B cell (primary cell): Measurements from ENCODE around the gene PPP1R16B. TPM values are rescaled to one million over a fixed set of nuclear protein-coding genes. Genes with fewer than 3 reads are reported as not detected.

ENCODE experiments used
- ATAC-seq: fragments of 200-7000 bp; cut with Tn5 transposase; one replicate; pipeline ENCODE4 v1.10.0; 2021; ENCODE audit warnings: low read depth, mild to moderate bottlenecking, moderate number of reproducible peaks, moderate library complexity
- CTCF ChIA-PET: fragments of 350-600 bp; sonication (Branson Sonifier 250); formaldehyde crosslinking; loops from one replicate; lab custom pipeline; 2021; ENCODE audit warnings: antibody characterized with exemption, inconsistent platforms; lab: Charles Lee
- POLR2A ChIA-PET: fragments of 350-600 bp; sonication (Branson Sonifier 250); formaldehyde crosslinking; loops from one replicate; lab custom pipeline; 2021; ENCODE audit warnings: antibody characterized with exemption; lab: Charles Lee
- DNase-seq: peaks from one replicate; pipeline ENCODE4 v3.0.0; 2013
- H2AFZ ChIP-seq: 2 replicates; pipeline ENCODE4 v1.6.1; 2012; ENCODE audit warnings: mild to moderate bottlenecking, low read depth, low read length; ENCODE audit not compliant: insufficient read depth, poor library complexity, severe bottlenecking
- H3K27ac ChIP-seq, 2 donors: 1 replicate in 1 of 2; 2 replicates in 1 of 2; pipeline ENCODE4 v1.5.1; 2012 to 2013; ENCODE audit warnings: low read length in 2 of 2, mild to moderate bottlenecking in 2 of 2, moderate library complexity in 1 of 2
- H3K27me3 ChIP-seq, 4 experiments: fragments of 200-600 bp in 1 of 4; sonication (generic) in 1 of 4; replicated peaks in 1 of 4; 1 replicate in 2 of 4; 2 replicates in 2 of 4; pipeline versions ENCODE4 v1.6.1 to v1.7.0; 2013 to 2016; ENCODE audit warnings: low read length in 3 of 4, mild to moderate bottlenecking in 2 of 4, mixed read lengths in 1 of 4, moderate library complexity in 1 of 4; ENCODE audit not compliant: insufficient read depth in 4 of 4, control insufficient read depth in 3 of 4; ENCODE audit errors: control extremely low read depth in 1 of 4
- H3K36me3 ChIP-seq, 2 experiments: replicated peaks in 1 of 2; 1 replicate in 1 of 2; 2 replicates in 1 of 2; pipeline versions ENCODE4 v1.6.1 to v1.7.1; 2013; ENCODE audit warnings: low read length in 1 of 2; ENCODE audit not compliant: insufficient read depth in 2 of 2, control insufficient read depth in 1 of 2; ENCODE audit errors: control extremely low read depth in 1 of 2, extremely low read depth in 1 of 2
- H3K4me1 ChIP-seq, 2 donors: fragments of 200-600 bp in 1 of 2; sonication (generic) in 1 of 2; 1 replicate in 1 of 2; 2 replicates in 1 of 2; pipeline versions ENCODE4 v1.5.1 to v1.6.1; 2013 to 2017; ENCODE audit warnings: low read length in 2 of 2; ENCODE audit not compliant: control insufficient read depth in 2 of 2, insufficient read depth in 2 of 2
- H3K4me2 ChIP-seq: replicated peaks from 2 replicates; pipeline ENCODE3; 2012; ENCODE audit warnings: mild to moderate bottlenecking, low read depth, low read length; ENCODE audit not compliant: poor library complexity, severe bottlenecking
- H3K4me3 ChIP-seq, 5 experiments: fragments of 200-600 bp in 1 of 5; sonication (generic) in 1 of 5; 1 replicate in 3 of 5; 2 replicates in 2 of 5; pipeline versions ENCODE4 v1.5.1 to v1.7.0; 2011 to 2016; ENCODE audit warnings: low read length in 4 of 5, mild to moderate bottlenecking in 4 of 5, low read depth in 2 of 5, control low read depth in 1 of 5, moderate library complexity in 1 of 5; ENCODE audit not compliant: insufficient read depth in 1 of 5; ENCODE audit errors: control extremely low read depth in 1 of 5, extremely low read depth in 1 of 5
- H3K79me2 ChIP-seq: fragments of 200-600 bp; sonication (generic); one replicate; pipeline ENCODE4 v1.6.0; 2016; ENCODE audit warnings: low read length; ENCODE audit not compliant: control insufficient read depth, insufficient read depth
- H3K9ac ChIP-seq: fragments of 200-600 bp; sonication (generic); 2 replicates; pipeline ENCODE4 v1.6.1; 2017; ENCODE audit warnings: mild to moderate bottlenecking, low read length, moderate library complexity
- H3K9me3 ChIP-seq, 3 donors: one replicate each; pipeline versions ENCODE4 v1.6.1 to v1.7.1; 2013; ENCODE audit warnings: low read length in 2 of 3; ENCODE audit not compliant: control insufficient read depth in 2 of 3, insufficient read depth in 1 of 3; ENCODE audit errors: control extremely low read depth in 1 of 3
- H4K20me1 ChIP-seq: 2 replicates; pipeline ENCODE4 v1.6.0; 2012; ENCODE audit warnings: mild to moderate bottlenecking, low read length; ENCODE audit not compliant: insufficient read depth, control insufficient read depth, poor library complexity, severe bottlenecking
- H3K27ac Mint-ChIP-seq: one replicate; pipeline ENCODE4 v1.8.0; 2021; ENCODE audit warnings: mixed read lengths
- H3K27me3 Mint-ChIP-seq: one replicate; pipeline ENCODE4 v1.8.0; 2021; ENCODE audit warnings: mixed read lengths
- H3K4me1 Mint-ChIP-seq: one replicate; pipeline ENCODE4 v1.8.0; 2021; ENCODE audit warnings: mixed read lengths
- H3K4me3 Mint-ChIP-seq: one replicate; pipeline ENCODE4 v1.8.0; 2021; ENCODE audit warnings: mixed read lengths
- H3K9me3 Mint-ChIP-seq: one replicate; pipeline ENCODE4 v1.8.0; 2022; ENCODE audit warnings: mixed read lengths; ENCODE audit not compliant: insufficient read depth
- EZH2 ChIP-seq: IDR thresholded peaks from 2 replicates; pipeline ENCODE4 v1.6.1; 2012; ENCODE audit warnings: borderline replicate concordance, low read depth, mild to moderate bottlenecking, moderate library complexity, low read length; ENCODE audit not compliant: insufficient read depth, poor library complexity, severe bottlenecking
- WGBS: methylation state at CpG from one replicate; pipeline ENCODE4 v1.1.5; 2013; ENCODE audit warnings: missing lambda C conversion rate; ENCODE audit not compliant: insufficient coverage; 5-methylcytosine and 5-hydroxymethylcytosine counted together
- intact Hi-C: fragments of 100-400 bp; cut with micrococcal nuclease; formaldehyde crosslinking; loops from one replicate; pipeline ENCODE4 v1.10.0; 2022
- polyA plus RNA-seq: library from polyadenylated mRNA; depleted of rRNA; stranded (reverse); fragments of >200 nt; gene quantifications from 2 replicates; pipeline ENCODE4 v1.2.3, GENCODE V29; 2012
- total RNA-seq, 2 donors: library from RNA; stranded (reverse); fragments of 120-200 nt in 1 of 2; gene quantifications; 1 replicate in 1 of 2; 2 replicates in 1 of 2; pipeline versions ENCODE4 v1.2.3 to v1.2.4, GENCODE V29; 2013 to 2022
- TF ChIP-seq, protein P1 (sequence below): fragments of 200-600 bp; IDR thresholded peaks from one replicate; pipeline ENCODE4 v1.8.0; 2022; ENCODE audit warnings: antibody characterized with exemption, mild to moderate bottlenecking

Gene PPP1R16B
- total and polyA plus RNA-seq, 2 donors (not counting 1 experiment from before 2014, with no cell fraction given): 58.8 to 108 TPM

DNA sequence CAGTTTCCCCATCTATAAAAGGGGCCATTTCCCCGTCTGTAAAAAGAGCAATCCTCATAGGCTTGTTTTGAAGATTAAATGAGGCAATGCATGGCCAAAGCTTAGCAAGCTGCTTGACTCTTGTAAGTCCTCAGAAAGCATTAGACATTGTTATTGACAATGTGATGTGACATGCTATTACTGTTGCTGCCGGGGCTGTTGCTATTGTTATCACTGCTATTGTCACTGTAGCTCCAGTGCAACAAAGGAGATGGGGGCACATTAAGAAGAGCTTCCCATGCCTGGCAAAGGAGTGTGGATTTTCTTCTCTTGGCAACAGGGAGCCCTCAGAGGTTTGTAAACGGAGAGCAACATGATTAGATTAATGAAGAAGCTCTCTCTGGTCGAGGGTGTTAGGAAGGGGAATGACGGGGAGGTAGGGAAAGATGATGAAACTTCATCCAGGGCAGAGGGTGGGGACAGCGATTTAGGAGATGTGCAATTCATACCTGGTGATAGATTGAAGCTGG is 87.6 kb downstream of the PPP1R16B start:
- peaks cover 26 to 57% of the 10 kb centered on the region in 2 donors for H3K4me1 ChIP-seq
- Mint-ChIP-seq H3K4me1 (peaks cover 60% of the 10 kb centered on the region), H3K27ac (peak overlapping the region; percentile 89), H3K4me3 (peak overlapping the region; percentile 64), H3K9me3 (no peaks in the 10 kb centered on the region), H3K27me3 (no peaks in the 10 kb centered on the region)
- peak overlapping the region; percentile 56 for H3K4me2 ChIP-seq
- CTCF ChIA-PET: interaction anchor here (0.6 to 11.0 kb wide), 39 partner anchors 8 to 246 kb away, joined by 3 to 141 read pairs (median 6); partner anchors contain the start of genes ACTR5, DHX35, FAM83D and PPP1R16B
- peaks cover 2 to 67% of the 10 kb centered on the region in 2 experiments for H3K36me3 ChIP-seq
- H3K27ac ChIP-seq: peak overlapping the region; percentile 74 to 78
- H4K20me1 ChIP-seq: peaks cover 22% of the 10 kb centered on the region
- DNase-seq (peak; percentile 48), ATAC-seq (peak; percentile 6)
- H2AFZ ChIP-seq: peak overlapping the region; percentile 24
- TF ChIP-seq EZH2: no peak
- TF ChIP-seq, protein P1, sequence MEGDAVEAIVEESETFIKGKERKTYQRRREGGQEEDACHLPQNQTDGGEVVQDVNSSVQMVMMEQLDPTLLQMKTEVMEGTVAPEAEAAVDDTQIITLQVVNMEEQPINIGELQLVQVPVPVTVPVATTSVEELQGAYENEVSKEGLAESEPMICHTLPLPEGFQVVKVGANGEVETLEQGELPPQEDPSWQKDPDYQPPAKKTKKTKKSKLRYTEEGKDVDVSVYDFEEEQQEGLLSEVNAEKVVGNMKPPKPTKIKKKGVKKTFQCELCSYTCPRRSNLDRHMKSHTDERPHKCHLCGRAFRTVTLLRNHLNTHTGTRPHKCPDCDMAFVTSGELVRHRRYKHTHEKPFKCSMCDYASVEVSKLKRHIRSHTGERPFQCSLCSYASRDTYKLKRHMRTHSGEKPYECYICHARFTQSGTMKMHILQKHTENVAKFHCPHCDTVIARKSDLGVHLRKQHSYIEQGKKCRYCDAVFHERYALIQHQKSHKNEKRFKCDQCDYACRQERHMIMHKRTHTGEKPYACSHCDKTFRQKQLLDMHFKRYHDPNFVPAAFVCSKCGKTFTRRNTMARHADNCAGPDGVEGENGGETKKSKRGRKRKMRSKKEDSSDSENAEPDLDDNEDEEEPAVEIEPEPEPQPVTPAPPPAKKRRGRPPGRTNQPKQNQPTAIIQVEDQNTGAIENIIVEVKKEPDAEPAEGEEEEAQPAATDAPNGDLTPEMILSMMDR: no peak
- intact Hi-C loops: loop anchor here (1.0 to 5.0 kb wide), 8 partner anchors 18 to 247 kb away; partner anchors contain the start of genes ACTR5 and PPP1R16B
- peaks cover 0 to 4% (median 4%) of the 10 kb centered on the region in 3 donors for H3K9me3 ChIP-seq
- POLR2A ChIA-PET: interaction anchor here (0.7 to 3.9 kb wide), 11 partner anchors 9 to 144 kb away, joined by 3 to 43 read pairs (median 12); partner anchors contain the start of gene PPP1R16B
- peaks cover 89% of the 10 kb centered on the region for H3K79me2 ChIP-seq
- no peak overlapping the region for H3K4me3 ChIP-seq
- no peak overlapping the region for H3K9ac ChIP-seq
- 72% methylated on average over 4 of the region's 6 CpGs for WGBS
- H3K27me3 ChIP-seq: no peaks in the 10 kb centered on the region
